OCI-LY3 (cell line): ENCODE measurements around the gene ZFP2.

ENCODE experiments used
- H2AFZ ChIP-seq: fragments of 200-600, 300-600 bp; shearing (Covaris generic); 2 replicates; pipeline ENCODE4 v1.6.0; 2014; ENCODE audit warnings: antibody characterized with exemption, low read depth, low read length
- H3K27ac ChIP-seq: fragments of 200-600, 300-600 bp; sonication (generic); 2 replicates; pipeline ENCODE4 v1.5.1; 2014; ENCODE audit warnings: mild to moderate bottlenecking, low read length, moderate library complexity, mixed read lengths
- H3K27me3 ChIP-seq: fragments of 200-600, 300-600 bp; sonication (generic); 2 replicates; pipeline ENCODE4 v1.6.1; 2014; ENCODE audit warnings: low read depth, low read length, mixed read lengths
- H3K36me3 ChIP-seq: fragments of 200-600, 300-600 bp; sonication (generic); replicated peaks from 2 replicates; pipeline ENCODE3; 2014; ENCODE audit warnings: low read depth, low read length, mixed read lengths
- H3K4me1 ChIP-seq: fragments of 300-600, 200-600 bp; sonication (generic); 2 replicates; pipeline ENCODE4 v1.6.1; 2014; ENCODE audit warnings: low read length, mixed read lengths
- H3K4me2 ChIP-seq: fragments of 200-600, 300-600 bp; sonication (generic); 2 replicates; pipeline ENCODE4 v1.6.1; 2014; ENCODE audit warnings: low read length, mixed read lengths
- H3K4me3 ChIP-seq: fragments of 300-600, 200-600 bp; sonication (generic); 2 replicates; pipeline ENCODE4 v1.5.1; 2014; ENCODE audit warnings: antibody characterized with exemption, mild to moderate bottlenecking, low read length, moderate library complexity
- H3K79me2 ChIP-seq: fragments of 300-600, 200-600 bp; shearing (Covaris generic); 2 replicates; pipeline ENCODE4 v1.6.1; 2014; ENCODE audit warnings: mild to moderate bottlenecking, low read length, mixed read lengths
- H3K9ac ChIP-seq: fragments of 300-600, 200-600 bp; shearing (Covaris generic); 2 replicates; pipeline ENCODE4 v1.6.0; 2014; ENCODE audit warnings: mild to moderate bottlenecking, low read length, moderate library complexity
- H3K9me3 ChIP-seq: fragments of 200-600, 300-600 bp; shearing (Covaris generic); 2 replicates; pipeline ENCODE4 v1.6.1; 2014; ENCODE audit warnings: low read length, mixed read lengths; ENCODE audit not compliant: insufficient read depth
- H4K20me1 ChIP-seq: fragments of 200-600, 300-600 bp; sonication (generic); 2 replicates; pipeline ENCODE4 v1.6.1; 2016; ENCODE audit warnings: low read length, mixed read lengths; ENCODE audit not compliant: insufficient read depth
- EZH2phosphoT487 ChIP-seq: fragments of 200-600 bp; shearing (Covaris generic); IDR thresholded peaks from 2 replicates; pipeline ENCODE4 v1.6.1; 2018; ENCODE audit warnings: antibody characterized with exemption, mixed run types, low read depth
- TF ChIP-seq, protein P1 (sequence below): fragments of 200-600, 300-600 bp; sonication (generic); IDR thresholded peaks from 2 replicates; pipeline ENCODE4 v1.5.1; 2014; ENCODE audit warnings: antibody characterized with exemption, low read length, low read depth

ZFP2 gene

GRCh38 chr5:178940569-178941360 is 45.1 kb downstream of the ZFP2 start, which contains the start of gene ZNF454:
Gene ZNF454 (plus strand): TSS chr5:178941198. CDS start chr5:178942792, 1,594 bp downstream.
- H3K4me1 ChIP-seq, result no peaks in the 10 kb centered on the region
- H3K4me3 ChIP-seq, result no peak within 1 kb of the TSS
- H3K9ac ChIP-seq, result no peak within 1 kb of the TSS
- H3K9me3 ChIP-seq, result 0 out of 2 replicates have a peak, but pooled peaks cover 5% of the 10 kb centered on the region
- no peaks in the 10 kb centered on the region for H3K27me3 ChIP-seq
- no peaks in the 10 kb centered on the region for H3K36me3 ChIP-seq
- H2AFZ ChIP-seq, result no peak within 1 kb of the TSS
- H3K4me2 ChIP-seq, result no peak within 1 kb of the TSS
- TF ChIP-seq, protein P1, sequence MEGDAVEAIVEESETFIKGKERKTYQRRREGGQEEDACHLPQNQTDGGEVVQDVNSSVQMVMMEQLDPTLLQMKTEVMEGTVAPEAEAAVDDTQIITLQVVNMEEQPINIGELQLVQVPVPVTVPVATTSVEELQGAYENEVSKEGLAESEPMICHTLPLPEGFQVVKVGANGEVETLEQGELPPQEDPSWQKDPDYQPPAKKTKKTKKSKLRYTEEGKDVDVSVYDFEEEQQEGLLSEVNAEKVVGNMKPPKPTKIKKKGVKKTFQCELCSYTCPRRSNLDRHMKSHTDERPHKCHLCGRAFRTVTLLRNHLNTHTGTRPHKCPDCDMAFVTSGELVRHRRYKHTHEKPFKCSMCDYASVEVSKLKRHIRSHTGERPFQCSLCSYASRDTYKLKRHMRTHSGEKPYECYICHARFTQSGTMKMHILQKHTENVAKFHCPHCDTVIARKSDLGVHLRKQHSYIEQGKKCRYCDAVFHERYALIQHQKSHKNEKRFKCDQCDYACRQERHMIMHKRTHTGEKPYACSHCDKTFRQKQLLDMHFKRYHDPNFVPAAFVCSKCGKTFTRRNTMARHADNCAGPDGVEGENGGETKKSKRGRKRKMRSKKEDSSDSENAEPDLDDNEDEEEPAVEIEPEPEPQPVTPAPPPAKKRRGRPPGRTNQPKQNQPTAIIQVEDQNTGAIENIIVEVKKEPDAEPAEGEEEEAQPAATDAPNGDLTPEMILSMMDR, result no peak
- TF ChIP-seq EZH2phosphoT487, result no peak
- no peaks in the 10 kb centered on the region for H3K79me2 ChIP-seq
- H3K27ac ChIP-seq, result no peak within 1 kb of the TSS
- no peaks in the 10 kb centered on the region for H4K20me1 ChIP-seq

DNA sequence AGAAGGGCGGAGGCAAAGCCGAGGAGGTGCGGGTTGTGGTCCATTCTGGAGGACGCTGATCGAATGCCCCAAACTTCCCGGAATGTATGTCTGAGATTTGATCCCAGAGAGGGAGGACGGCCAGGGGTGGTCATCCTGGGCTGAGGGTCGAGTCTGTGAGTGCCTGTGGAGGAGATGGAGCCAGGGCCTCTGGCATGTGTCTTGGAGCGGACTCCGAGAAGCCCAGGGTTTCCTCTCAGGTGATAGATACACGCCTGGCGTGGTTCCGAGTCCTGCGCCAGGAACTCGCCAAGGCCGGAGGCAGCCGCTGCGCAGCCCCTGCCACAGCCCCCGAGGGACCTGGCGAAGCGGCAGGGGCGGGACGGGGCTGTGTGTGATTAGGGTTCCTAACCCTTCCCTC is 45.6 kb downstream of the ZFP2 start:
- Histone ChIP-seq H4K20me1 (no peaks in the 10 kb centered on the region), H3K36me3 (no peaks in the 10 kb centered on the region), H3K4me1 (no peaks in the 10 kb centered on the region), H3K27me3 (no peaks in the 10 kb centered on the region), H3K4me3 (no peak overlapping the region), H3K9me3 (0 out of 2 replicates have a peak, but pooled peaks cover 5% of the 10 kb centered on the region), H3K79me2 (no peaks in the 10 kb centered on the region), H3K27ac (no peak overlapping the region), H3K9ac (no peak overlapping the region), H2AFZ (no peak overlapping the region), H3K4me2 (no peak overlapping the region)
- TF ChIP-seq, protein P1, result no peak
- TF ChIP-seq EZH2phosphoT487, result no peak

- H3K27ac ChIP-seq, result no peak overlapping the region
- H4K20me1 ChIP-seq, result no peaks in the 10 kb centered on the region
- no peaks in the 10 kb centered on the region for H3K27me3 ChIP-seq
- H3K36me3 ChIP-seq, result no peaks in the 10 kb centered on the region
- peaks cover 28% of the 10 kb centered on the region; the same call in 1 of the 2 replicates for H3K9me3 ChIP-seq
- no peak overlapping the region for H2AFZ ChIP-seq
- no peak overlapping the region for H3K4me2 ChIP-seq
- H3K4me1 ChIP-seq, result no peaks in the 10 kb centered on the region
- no peaks in the 10 kb centered on the region for H3K79me2 ChIP-seq
- H3K9ac ChIP-seq, result no peak overlapping the region
- no peak overlapping the region for H3K4me3 ChIP-seq
- TF ChIP-seq, protein P1, result no peak
- no peak for TF ChIP-seq EZH2phosphoT487
Measured at GRCh38 chr5:178965465-178966055, 69.8 kb downstream of the ZFP2 start.

GRCh38 chr5:178981381-178981780 is 85.7 kb downstream of the ZFP2 start:
- no peaks in the 10 kb centered on the region for H4K20me1 ChIP-seq
- H3K36me3 ChIP-seq, result no peaks in the 10 kb centered on the region
- no peaks in the 10 kb centered on the region for H3K79me2 ChIP-seq
- H3K9me3 ChIP-seq, result 0 out of 2 replicates have a peak, but pooled peaks cover 2% of the 10 kb centered on the region
- H3K4me1 ChIP-seq, result no peaks in the 10 kb centered on the region
- TF ChIP-seq, protein P1, result no peak
- TF ChIP-seq EZH2phosphoT487, result no peak
- no peak overlapping the region for H3K27ac ChIP-seq
- no peak overlapping the region for H3K4me2 ChIP-seq
- H3K27me3 ChIP-seq, result no peaks in the 10 kb centered on the region
- no peak overlapping the region for H2AFZ ChIP-seq
- H3K9ac ChIP-seq, result no peak overlapping the region
- H3K4me3 ChIP-seq, result no peak overlapping the region
